ENCODE measurements around the gene ASCL2.

- TF ChIP-seq CTCF (IDR thresholded peaks at IDR 0.05; ENCODE audit: poor library complexity) (no peak), EZH2phosphoT487 (IDR thresholded peaks at IDR 0.05; ENCODE audit: low read depth, severe bottlenecking, unreplicated experiment) (no peak), EZH2 (IDR thresholded peaks at IDR 0.05; ENCODE audit: borderline replicate concordance) (no peak)
These were observed 49.4 kb downstream of the ASCL2 start for GRCh38 chr11:2221024-2221423.

All from hepatocyte (in vitro differentiated cells).